RKO (cell line): ENCODE results near the gene NBPF19.
A peak's percentile ranks its signal among the peaks of the same experiment; 100 is the strongest.
"Not testable (repeated sequence)": the region's sequence is repeated elsewhere in the genome, so short reads cannot be mapped to it uniquely, and the experiment has no call there.

Source experiments
- DNase-seq: peaks from one replicate; pipeline ENCODE4 v3.0.0-alpha.2; 2016; ENCODE audit warnings: low spot score

NBPF19 gene

GRCh38 chr1:149474745-149475144 is at the start of gene NBPF19:
Gene NBPF19, plus strand, starts transcription at chr1:149475045. Its CDS starts 888 bp downstream, at chr1:149475933.
- DNase-seq: not testable (repeated sequence)

GRCh38 chr1:149428317-149428716 is 46.5 kb upstream of the NBPF19 start:
- DNase-seq: not testable (repeated sequence)

GRCh38 chr1:149445451-149445850 is 29.4 kb upstream of the NBPF19 start:
- not testable (repeated sequence) for DNase-seq

DNA sequence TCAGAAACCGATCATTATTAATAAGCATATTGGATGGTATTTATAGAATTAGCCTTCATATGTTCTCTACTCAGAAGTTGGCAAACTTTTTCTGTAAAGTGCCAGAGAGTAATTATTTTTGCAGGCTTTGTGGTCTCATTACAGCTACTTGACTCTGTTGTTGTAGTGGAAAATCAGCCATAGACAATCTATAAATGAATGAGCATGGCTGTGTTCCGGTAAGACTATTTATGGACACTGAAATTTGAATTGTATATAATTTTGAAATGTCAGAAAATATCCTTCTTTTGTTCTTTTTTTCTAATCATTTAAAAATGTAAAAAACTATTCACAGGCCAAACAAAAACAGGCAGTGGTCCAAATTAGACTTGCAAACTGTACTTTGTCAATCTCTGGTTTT is 22.6 kb upstream of the NBPF19 start:
- DNase-seq: not testable (repeated sequence)

DNA sequence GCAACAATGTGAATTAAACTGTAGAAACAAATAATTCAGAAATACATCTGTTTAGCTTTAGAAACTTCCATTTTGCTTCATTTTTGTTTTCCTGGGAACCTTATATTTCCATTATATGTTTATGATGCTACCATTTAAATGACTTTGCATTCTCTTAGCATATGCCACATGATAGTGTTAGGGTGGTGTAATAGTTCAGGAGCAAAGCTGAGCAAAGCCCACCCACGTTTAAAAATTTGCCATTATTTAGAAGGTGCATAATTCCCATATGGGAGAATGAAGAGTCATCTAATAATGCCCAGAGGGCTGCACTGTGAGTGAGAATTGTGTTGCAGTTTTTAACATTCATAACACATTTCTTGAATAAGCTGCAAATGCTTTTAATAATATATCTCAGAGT is 22.2 kb upstream of the NBPF19 start:
- DNase-seq: not testable (repeated sequence)

- peak; percentile 76 for DNase-seq
These were observed 83.5 kb downstream of the NBPF19 start for GRCh38 chr1:149558350-149558825.

DNA sequence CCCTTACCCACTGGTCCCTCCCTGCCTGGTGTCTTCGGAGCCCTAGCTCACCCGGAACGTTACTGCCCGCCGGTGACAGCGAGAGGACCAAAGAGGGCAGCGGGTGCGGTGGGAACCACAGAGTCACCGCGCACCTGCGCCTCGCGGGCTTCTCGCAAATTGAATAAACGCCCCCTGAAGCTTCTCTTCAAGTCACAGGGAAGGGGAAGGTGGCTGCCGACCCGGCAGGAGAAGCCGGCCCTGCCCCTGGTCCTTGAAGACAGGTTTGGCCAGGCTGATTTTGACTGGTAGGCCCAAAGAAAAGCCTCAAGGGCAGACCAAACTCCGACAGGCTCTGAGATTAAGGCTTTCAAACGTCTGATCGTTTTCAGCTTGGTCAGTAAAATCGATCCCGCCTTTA is 87.0 kb downstream of the NBPF19 start:
- DNase-seq: not testable (repeated sequence)

GRCh38 chr1:149565485-149565884 is 90.6 kb downstream of the NBPF19 start:
- not testable (repeated sequence) for DNase-seq

- DNase-seq: not testable (repeated sequence)
These were observed 97.9 kb downstream of the NBPF19 start for GRCh38 chr1:149572763-149573162.

- DNase-seq: not testable (repeated sequence)
These were observed 110.7 kb downstream of the NBPF19 start for GRCh38 chr1:149585592-149585991.
